GM19099 (cell line): ENCODE measurements around the gene KIRREL3.

Experiments used
- POLR2A ChIP-seq: IDR thresholded peaks from 3 replicates; pipeline ENCODE4 v1.6.1; 2011; ENCODE audit warnings: low read depth; ENCODE audit not compliant: insufficient read length; ENCODE audit errors: extremely low read depth

Gene KIRREL3

GRCh38 chr11:126469311-126469710 is 531.3 kb downstream of the KIRREL3 start:
- TF ChIP-seq POLR2A, result no peak

GRCh38 chr11:126468102-126468521 is 532.5 kb downstream of the KIRREL3 start:
- no peak for TF ChIP-seq POLR2A

GRCh38 chr11:126467471-126467870 is 533.1 kb downstream of the KIRREL3 start:
- no peak for TF ChIP-seq POLR2A

- TF ChIP-seq POLR2A, result no peak
Measured at GRCh38 chr11:126467046-126467370, 533.6 kb downstream of the KIRREL3 start.

GRCh38 chr11:126466236-126467045 is 534.1 kb downstream of the KIRREL3 start:
- no peak for TF ChIP-seq POLR2A

GRCh38 chr11:126465573-126466188 is 534.9 kb downstream of the KIRREL3 start:
- no peak for TF ChIP-seq POLR2A

GRCh38 chr11:126464796-126465195 is 535.8 kb downstream of the KIRREL3 start:
- TF ChIP-seq POLR2A, result no peak

GRCh38 chr11:126462422-126462821 is 538.1 kb downstream of the KIRREL3 start:
- no peak for TF ChIP-seq POLR2A

GRCh38 chr11:126461996-126462395 is 538.6 kb downstream of the KIRREL3 start:
- TF ChIP-seq POLR2A, result no peak

GRCh38 chr11:126461096-126461440 is 539.5 kb downstream of the KIRREL3 start:
- no peak for TF ChIP-seq POLR2A

- TF ChIP-seq POLR2A, result no peak
Measured at GRCh38 chr11:126460417-126461095, 540.0 kb downstream of the KIRREL3 start.

GRCh38 chr11:126459691-126460281 is 540.8 kb downstream of the KIRREL3 start:
- TF ChIP-seq POLR2A, result no peak

- no peak for TF ChIP-seq POLR2A
Measured at GRCh38 chr11:126457817-126458216, 542.8 kb downstream of the KIRREL3 start.

GRCh38 chr11:126456783-126457542 is 543.6 kb downstream of the KIRREL3 start:
- TF ChIP-seq POLR2A, result no peak

GRCh38 chr11:126456089-126456488 is 544.5 kb downstream of the KIRREL3 start:
- TF ChIP-seq POLR2A, result no peak
